Ectodermal cell (in vitro differentiated cells): Measurements from ENCODE around the gene ATP2B1.

Experiments
- H3K27ac ChIP-seq: 2 replicates; pipeline ENCODE4 v1.7.0; 2013; ENCODE audit warnings: mild to moderate bottlenecking, low read depth, low read length; ENCODE audit not compliant: insufficient read depth, poor library complexity, severe bottlenecking
- H3K27me3 ChIP-seq: 2 replicates; pipeline ENCODE4 v1.7.0; 2013; ENCODE audit warnings: mild to moderate bottlenecking, low read length; ENCODE audit not compliant: insufficient read depth, control insufficient read depth, poor library complexity, severe bottlenecking
- H3K36me3 ChIP-seq: one replicate; pipeline ENCODE4 v1.7.0; 2013; ENCODE audit warnings: low read length; ENCODE audit not compliant: control insufficient read depth, insufficient read depth
- H3K4me1 ChIP-seq: one replicate; pipeline ENCODE4 v1.7.0; 2013; ENCODE audit warnings: low read length; ENCODE audit not compliant: control insufficient read depth, insufficient read depth
- H3K4me3 ChIP-seq: 2 replicates; pipeline ENCODE4 v1.7.0; 2013; ENCODE audit warnings: low read depth, low read length, control low read depth; ENCODE audit not compliant: insufficient read depth
- H3K9me3 ChIP-seq: 2 replicates; pipeline ENCODE4 v1.7.0; 2013; ENCODE audit warnings: mild to moderate bottlenecking, low read length, moderate library complexity; ENCODE audit not compliant: control insufficient read depth
- WGBS, 2 experiments: methylation state at CpG; one replicate each; pipeline ENCODE4 v1.1.7; 2013; ENCODE audit warnings: missing lambda C conversion rate in 2 of 2; 5-methylcytosine and 5-hydroxymethylcytosine counted together

The ATP2B1 gene

DNA sequence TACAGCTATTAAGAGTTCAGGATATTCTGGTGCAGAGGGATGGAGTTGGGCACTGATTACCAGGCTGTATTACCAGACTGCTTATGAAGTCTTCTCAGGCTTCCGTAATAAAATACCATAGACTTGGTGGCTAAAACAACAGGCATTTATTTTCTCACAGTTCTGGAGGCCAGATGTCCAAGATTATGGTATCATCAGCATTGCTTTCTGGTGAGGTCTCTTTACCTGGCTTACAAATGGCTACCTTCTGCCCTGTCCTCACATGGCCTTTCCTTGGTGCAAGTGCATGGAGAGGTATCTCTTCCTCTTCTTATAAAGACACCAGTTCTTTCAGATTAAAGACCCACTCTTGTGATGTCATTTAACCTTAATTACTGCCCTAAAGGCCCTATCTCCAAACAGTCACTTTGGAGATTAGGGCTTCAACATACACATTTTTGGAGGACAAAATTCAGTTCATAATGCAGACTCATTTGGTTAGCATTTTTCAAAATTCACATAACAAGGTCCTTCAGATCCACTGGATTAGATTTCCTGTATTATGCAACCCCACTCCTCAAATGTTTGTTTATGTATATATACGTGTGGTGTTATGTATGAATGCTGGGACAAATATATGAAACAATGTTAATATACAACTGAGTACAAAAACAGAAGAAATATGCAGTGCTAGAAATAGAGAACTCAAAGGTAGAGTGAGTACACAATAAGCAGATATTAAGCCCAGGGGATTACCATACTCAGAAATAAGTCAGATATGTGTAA lies 9.3 kb upstream of the ATP2B1 start:
- no peaks in the 10 kb centered on the region for H3K27me3 ChIP-seq
- no peaks in the 10 kb centered on the region for H3K36me3 ChIP-seq
- no peaks in the 10 kb centered on the region for H3K4me1 ChIP-seq
- H3K9me3 ChIP-seq: no peaks in the 10 kb centered on the region
- no peak overlapping the region for H3K27ac ChIP-seq
- H3K4me3 ChIP-seq: no peak overlapping the region
- WGBS, 2 experiments: 96 to 100% methylated on average over 1 to 2 of the region's 2 CpGs

DNA sequence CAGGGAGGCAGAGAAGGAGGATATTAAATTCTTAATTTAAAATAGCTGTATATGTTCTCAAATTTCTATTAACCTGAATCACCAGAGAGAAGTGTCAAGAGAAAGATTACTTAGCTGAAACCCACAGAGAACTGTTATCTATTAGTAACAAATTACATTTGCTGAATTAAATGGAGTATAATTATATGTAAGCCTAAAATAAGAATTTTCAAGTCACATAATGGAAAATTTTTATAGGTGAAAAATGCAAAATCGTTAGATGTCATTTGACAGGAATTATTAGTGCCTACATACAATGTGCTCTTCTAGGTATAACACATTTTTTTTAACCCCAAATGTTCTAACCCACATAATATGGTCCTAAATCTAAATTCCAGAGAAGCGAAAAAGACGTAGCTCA lies 4.1 kb upstream of the ATP2B1 start:
- WGBS, 2 experiments: 100% methylated on average over 2 to 3 of the region's 3 CpGs
- Histone ChIP-seq H3K36me3 (no peaks in the 10 kb centered on the region), H3K27ac (no peak overlapping the region), H3K9me3 (no peaks in the 10 kb centered on the region), H3K27me3 (peaks cover 14% of the 10 kb centered on the region), H3K4me3 (no peak overlapping the region), H3K4me1 (no peaks in the 10 kb centered on the region)

DNA sequence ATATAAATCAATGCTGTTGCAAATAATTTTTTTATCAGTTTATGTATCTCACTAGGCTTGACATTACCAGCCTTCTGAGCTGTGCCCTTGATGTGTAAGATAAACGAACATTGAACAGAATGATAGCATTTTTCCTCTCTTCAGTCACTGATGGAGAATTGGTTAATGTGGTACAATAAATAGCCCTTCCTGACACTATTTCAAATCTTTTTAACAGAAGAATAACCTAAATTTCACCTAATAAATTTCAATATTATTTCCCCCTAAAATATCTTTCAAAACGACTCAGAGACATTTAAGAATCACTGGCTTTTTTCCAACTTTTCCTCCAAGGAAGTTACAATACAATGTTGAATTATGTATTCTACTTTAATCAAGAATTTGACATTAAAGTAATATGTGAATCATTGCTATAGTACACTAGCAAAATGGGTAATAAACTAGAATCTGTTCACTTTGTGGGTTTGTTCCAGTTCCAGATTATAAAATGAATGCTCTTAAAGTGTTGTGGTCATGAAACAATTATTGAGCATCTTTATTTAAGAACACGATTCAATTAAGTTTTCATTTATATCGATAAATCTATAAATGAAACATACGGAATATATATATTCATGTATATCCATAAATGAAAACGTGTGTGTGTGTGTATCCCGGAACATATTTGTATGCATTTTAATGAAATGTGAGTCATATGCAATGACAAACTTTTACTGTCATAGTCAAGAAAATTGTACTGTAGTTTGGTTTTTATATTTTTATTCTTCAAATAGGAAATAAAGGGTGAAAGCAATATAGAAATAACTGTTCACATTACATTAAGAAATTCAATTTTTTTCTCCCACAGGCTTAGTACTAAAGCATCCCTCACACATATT lies 2.5 kb upstream of the ATP2B1 start:
- H3K4me3 ChIP-seq: peak overlapping the region; percentile 93

DNA sequence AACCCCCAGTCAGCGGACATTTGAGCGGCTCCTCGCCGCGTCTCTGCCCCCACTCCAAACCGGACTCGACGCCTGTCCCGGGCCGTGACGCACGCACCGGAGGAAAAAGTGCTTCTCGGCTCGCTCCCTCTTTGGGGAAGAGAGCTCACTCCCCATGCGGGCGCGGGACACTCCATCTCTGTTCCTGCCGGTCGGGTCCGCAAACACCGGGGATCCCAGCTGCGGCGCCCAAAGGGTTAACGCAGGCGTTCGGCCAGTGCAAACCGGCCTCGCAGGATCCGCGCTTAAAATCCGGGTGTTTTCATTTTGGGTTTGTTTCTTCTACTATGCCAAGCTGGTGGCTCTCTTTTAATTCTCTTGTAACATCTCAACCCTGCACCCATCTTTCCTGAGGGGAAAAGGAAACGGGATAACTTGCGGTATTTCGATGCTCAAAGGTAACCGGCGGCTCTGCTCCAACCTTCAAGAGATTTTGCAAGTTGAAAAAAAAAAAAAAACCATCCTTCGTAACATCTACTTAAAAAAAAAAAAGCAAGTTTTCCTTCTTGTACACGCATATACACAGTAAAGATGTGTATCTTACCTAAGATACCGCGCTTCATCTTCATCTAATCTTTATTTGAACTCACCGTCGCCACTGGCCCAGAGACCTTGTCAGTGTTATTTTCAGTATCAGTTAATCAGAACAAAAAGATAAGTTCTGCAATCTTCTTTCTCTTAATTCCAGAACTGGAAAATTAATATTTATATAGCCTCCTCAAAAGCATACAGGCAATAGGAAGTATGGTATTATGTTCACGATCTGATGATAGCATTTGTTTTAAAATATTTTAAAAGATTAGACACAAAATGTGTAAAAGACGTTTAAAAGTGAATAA lies 1.6 kb upstream of the ATP2B1 start:
- Histone ChIP-seq H3K4me3 (peak overlapping the region; percentile 93), H3K27ac (peak overlapping the region; percentile 96), H3K27me3 (peaks cover 14% of the 10 kb centered on the region), H3K36me3 (no peaks in the 10 kb centered on the region), H3K4me1 (no peaks in the 10 kb centered on the region), H3K9me3 (no peaks in the 10 kb centered on the region)
- WGBS, 2 experiments: 2 to 3% methylated on average over 43 to 44 of the region's 45 CpGs

More for the DNA sequence above, 2.5 kb upstream of the ATP2B1 start:
- Histone ChIP-seq H3K4me1 (no peaks in the 10 kb centered on the region), H3K27me3 (peaks cover 14% of the 10 kb centered on the region), H3K27ac (no peak overlapping the region), H3K9me3 (no peaks in the 10 kb centered on the region), H3K36me3 (no peaks in the 10 kb centered on the region)
- 91 to 95% methylated on average over 1 to 4 of the region's 7 CpGs for WGBS, 2 experiments

DNA sequence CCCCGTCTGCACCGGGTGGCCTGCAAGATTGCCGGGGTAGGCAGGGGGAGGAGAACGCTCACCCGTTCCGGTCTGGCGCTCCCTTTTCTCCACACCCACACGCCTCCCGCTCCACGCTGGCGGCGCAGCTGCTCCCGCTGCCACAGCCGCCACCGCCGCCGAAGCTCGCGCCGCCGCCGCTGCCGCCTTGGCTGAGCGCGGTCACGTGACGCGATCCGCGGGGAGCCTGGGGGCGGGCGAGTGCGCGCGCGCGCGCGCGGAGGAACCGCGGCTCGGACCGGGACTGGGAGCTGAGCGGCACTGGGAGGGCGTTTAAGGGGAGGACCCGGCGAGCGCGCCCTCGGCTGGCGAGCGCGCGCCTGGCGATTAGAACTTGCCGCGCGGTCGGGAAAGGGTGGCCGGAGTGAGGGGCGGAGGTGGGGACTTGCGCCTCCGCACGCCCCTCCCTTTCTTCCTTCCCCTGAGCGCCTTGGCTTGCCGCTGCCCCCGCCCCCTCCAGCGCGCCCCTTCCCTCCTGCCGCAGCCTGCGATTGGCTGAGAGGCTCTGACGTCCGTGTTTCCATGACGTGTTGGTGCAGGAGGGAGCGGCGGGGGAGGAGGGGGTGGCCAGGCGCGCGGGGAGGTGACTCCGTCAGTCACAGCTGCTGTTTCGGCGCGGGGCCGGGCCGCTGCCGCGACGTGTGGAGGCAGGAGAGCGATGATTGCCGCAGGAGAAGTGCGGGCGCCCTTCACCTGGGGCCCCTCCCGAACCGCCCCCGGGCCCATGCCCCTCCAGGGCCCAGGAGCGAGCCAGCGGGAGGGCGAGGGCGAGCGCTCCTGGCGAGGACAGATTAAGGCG lies 738 bp upstream of the ATP2B1 start:
- peaks cover 5% of the 10 kb centered on the region for H3K4me1 ChIP-seq
- H3K36me3 ChIP-seq: no peaks in the 10 kb centered on the region
- H3K27me3 ChIP-seq: peaks cover 14% of the 10 kb centered on the region
- H3K27ac ChIP-seq: peak overlapping the region; percentile 96
- 0% methylated on average over 103 of the region's 103 CpGs for WGBS, 2 experiments
- no peaks in the 10 kb centered on the region for H3K9me3 ChIP-seq
- peak overlapping the region; percentile 93 for H3K4me3 ChIP-seq

DNA sequence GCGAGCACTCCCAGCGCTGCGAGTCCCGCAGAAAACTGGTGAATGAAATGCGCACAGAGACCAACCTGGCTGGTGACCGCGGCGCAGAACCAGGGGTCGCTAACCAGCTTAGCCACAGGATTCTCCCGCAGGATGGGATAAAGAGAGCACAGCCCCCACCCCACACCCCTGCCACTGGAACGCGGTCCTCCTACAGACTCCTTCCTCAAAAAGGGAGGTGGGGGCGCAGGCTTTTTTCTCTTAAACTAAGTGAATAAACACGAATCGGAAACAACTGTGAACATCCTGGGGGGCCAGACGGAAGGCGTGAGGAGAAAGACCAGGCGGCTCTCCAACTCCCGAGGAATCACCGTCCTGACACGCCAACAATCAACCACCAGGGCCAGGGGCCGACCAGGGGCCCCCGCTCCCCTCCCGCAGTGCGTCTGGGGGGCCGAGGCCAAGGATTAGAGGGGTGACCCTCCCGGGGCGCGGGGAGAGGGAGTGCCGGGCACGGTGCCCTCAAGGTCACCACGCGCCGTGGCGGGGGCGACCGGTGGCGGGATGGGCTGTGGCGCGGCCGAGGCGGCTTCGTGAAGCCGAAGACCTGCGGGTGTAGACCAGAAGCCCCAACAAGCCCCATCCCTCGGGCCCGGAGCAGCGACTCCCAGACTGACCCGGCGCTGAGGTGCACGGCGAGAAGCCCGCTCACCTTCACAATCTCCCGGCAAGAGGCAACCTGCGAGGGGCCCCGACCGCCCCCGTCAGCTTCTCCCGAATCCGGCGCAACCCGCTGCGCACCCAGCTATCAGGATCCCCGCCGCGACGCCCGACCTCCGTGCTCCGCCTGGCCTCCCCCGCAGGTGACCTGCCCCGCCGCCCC lies 704 bp downstream of the ATP2B1 start:
- Histone ChIP-seq H3K4me1 (peaks cover 5% of the 10 kb centered on the region), H3K27me3 (peaks cover 14% of the 10 kb centered on the region), H3K36me3 (no peaks in the 10 kb centered on the region), H3K27ac (peak overlapping the region; percentile 96), H3K9me3 (no peaks in the 10 kb centered on the region), H3K4me3 (peak overlapping the region; percentile 93)
- 0% methylated on average over 73 of the region's 73 CpGs for WGBS, 2 experiments

DNA sequence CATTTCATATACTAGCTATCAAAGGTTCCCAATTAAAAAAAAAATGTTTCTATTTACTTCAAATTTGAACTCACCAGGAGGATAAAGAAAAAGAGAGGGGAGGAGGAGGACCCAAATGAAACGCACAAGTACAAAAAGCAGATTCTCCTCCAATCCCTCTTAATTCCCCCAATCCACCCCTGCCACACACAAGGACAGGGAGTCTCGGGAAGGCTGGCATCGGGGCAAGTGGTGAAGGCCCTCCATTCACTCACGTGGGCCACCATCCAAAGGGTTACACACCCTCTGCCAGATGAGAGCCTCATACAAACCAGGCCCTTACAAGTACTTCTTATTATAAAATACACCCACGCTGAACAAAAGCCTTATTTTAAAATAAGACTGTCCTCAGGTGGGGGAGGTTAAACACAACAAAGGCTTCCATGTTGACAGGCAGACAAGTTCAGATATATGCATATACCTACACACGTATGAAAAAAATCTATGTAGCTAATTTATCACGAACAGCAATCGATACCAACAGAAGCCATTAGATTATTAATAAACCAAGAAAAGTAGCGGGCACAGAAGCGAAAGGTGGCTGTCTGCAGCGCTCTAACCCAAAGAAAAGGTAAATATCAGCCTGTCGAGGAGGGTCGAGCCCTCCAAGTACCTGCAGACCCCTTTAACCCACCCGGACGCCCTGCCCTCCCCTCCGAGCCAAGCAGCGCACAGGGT lies 1.5 kb downstream of the ATP2B1 start:
- Histone ChIP-seq H3K9me3 (no peaks in the 10 kb centered on the region), H3K27ac (no peak overlapping the region)
- 3 to 5% methylated on average over 16 to 17 of the region's 17 CpGs for WGBS, 2 experiments

DNA sequence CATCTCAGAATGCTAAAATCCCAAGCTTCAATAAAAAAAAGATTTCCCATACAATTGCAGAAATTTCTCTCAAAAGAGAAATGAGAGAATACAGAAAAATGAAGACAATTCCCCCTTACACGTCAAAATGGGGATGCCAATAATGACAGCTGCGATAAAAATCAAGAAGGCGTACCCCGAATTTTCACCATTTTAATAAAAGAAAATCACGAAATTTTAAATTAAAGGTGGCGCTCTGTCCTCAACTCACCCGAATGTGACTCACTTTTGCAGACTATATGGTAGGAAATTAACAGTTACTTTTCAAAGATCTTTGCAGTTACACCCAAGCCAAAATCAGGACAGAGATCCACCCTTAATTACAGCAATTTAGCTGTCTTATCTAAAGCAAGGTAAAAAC lies 2.1 kb downstream of the ATP2B1 start:
- WGBS, 2 experiments: 84 to 86% methylated on average over 7 of the region's 7 CpGs
- Histone ChIP-seq H3K4me1 (peaks cover 5% of the 10 kb centered on the region), H3K4me3 (peak overlapping the region; percentile 93), H3K27me3 (peaks cover 14% of the 10 kb centered on the region), H3K36me3 (no peaks in the 10 kb centered on the region), H3K27ac (no peak overlapping the region), H3K9me3 (no peaks in the 10 kb centered on the region)

More for the DNA sequence above, 1.5 kb downstream of the ATP2B1 start:
- Histone ChIP-seq H3K27me3 (peaks cover 14% of the 10 kb centered on the region), H3K4me1 (peaks cover 5% of the 10 kb centered on the region), H3K4me3 (peak overlapping the region; percentile 93), H3K36me3 (no peaks in the 10 kb centered on the region)
